GM21529 (cell line): ENCODE results near the gene RNU6-9.

Experiments
- ATAC-seq: cut with Tn5 transposase; IDR thresholded peaks from one replicate; pipeline ENCODE4 v1.9.1; 2021; ENCODE audit not compliant: unreplicated experiment

Gene RNU6-9

GRCh38 chr19:897442-898039 is 4.3 kb downstream of the RNU6-9 start:
- no peak for ATAC-seq

- ATAC-seq: no peak
Observed at GRCh38 chr19:898663-899062, 5.4 kb downstream of the RNU6-9 start.

GRCh38 chr19:899336-900042 is 6.2 kb downstream of the RNU6-9 start:
- ATAC-seq: no peak

GRCh38 chr19:900043-900301 is 6.7 kb downstream of the RNU6-9 start:
- ATAC-seq: no peak

- ATAC-seq: no peak
Observed at GRCh38 chr19:900302-901111, 7.2 kb downstream of the RNU6-9 start.

DNA sequence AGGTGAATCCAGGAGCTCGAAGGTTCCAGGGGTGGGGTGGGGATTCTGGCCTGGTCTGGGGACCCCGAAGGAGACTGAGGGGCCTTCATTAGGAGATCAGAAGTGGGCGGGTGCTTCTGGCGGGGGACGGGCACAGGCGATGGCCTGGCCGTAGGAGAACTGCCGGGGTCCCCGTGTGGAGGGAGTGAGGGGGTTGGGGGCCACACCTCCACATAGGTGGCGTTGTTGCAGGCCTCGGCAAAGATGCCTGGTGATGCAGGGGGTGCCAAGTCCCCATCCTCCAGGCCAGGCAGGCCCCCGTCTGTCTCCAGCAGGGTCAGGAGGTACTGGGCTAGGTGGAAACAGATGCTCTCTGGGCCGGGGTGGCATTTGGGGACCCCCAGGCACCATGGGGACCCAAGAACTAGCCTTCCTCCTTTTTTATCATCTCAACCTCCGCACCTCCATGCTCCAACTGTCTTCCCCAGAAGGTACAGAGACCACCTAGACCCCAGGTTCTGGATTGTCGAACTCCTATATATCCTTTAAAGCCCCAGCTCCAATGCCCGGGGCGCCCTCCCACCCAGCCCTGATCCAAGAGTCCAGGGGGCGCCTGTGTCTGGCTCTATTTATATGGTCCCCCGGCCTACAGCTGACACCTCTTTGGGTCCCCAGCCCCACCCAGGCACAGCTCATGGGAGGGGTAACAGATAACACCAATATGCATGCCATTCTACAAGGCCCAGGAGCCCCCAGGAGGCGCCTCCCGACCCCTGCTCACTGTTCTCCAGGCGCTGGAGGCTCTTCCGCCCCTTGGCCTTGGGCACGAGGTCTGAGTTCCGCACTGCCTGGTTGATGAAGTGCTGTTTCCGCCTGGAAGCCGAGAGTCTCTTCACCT is 8.2 kb downstream of the RNU6-9 start:
- no peak for ATAC-seq

DNA sequence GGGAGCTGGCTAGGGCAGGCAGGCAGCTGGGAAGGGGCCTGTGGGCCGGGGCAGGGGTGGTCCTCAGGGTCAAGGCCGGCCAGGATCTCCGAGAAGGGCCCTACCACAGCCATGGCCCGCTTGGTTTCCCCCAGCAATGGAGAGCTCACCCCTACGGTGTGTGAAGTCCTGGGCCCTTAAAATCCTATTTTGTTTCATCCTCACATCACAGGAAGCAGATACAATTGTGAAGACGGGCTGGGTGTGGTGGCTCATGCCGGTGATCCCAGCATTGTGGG is 8.7 kb downstream of the RNU6-9 start:
- no peak for ATAC-seq

- no peak for ATAC-seq
Observed at GRCh38 chr19:902446-903226, 9.4 kb downstream of the RNU6-9 start.

DNA sequence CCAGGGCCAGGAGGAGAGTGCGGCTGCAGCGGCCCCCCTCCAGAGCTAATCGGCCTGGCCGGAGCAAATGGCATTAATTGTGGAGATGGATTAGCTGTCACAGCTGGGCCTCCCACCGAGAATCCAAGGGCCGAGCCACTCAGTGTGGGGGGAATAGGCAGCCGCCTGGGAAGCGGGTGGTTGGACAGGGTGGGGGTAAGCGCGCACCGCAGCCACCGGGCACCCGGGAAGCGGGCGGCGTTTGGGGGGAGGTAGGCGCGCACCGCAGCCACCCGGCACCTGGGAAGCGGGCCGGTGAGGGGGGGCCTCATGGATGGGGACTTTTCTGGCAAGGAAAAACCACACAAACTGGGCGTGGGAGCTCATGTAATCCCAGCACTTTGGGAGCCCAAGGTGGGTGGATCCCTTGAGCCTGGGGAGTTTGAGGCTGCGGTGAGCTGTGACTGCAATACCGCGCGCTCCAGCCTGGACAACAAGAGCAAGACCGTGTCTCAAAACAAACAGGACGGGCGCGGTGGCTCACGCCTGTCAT is 10.0 kb downstream of the RNU6-9 start:
- ATAC-seq: no peak

- ATAC-seq: no peak
Observed at GRCh38 chr19:904545-904944, 11.3 kb downstream of the RNU6-9 start.

DNA sequence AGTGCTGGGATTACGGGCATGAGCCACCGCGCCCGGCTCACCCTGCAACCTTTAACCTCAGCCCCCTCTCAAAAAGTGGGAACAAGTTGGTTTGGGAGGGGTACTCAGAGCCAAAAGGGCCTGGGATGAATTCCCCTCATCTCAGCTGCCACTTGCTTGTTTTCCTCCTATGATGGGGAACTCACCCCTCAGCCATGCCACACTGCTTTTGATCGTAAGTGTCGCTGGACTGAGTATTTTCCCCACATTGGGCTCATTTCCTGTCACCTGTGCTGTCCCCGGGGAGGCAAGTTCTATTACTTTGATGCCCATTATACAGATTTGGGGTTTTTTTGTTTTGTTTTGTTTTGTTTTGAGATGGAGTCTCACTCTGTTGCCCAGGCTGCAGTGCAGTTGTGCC is 13.2 kb downstream of the RNU6-9 start:
- no peak for ATAC-seq

DNA sequence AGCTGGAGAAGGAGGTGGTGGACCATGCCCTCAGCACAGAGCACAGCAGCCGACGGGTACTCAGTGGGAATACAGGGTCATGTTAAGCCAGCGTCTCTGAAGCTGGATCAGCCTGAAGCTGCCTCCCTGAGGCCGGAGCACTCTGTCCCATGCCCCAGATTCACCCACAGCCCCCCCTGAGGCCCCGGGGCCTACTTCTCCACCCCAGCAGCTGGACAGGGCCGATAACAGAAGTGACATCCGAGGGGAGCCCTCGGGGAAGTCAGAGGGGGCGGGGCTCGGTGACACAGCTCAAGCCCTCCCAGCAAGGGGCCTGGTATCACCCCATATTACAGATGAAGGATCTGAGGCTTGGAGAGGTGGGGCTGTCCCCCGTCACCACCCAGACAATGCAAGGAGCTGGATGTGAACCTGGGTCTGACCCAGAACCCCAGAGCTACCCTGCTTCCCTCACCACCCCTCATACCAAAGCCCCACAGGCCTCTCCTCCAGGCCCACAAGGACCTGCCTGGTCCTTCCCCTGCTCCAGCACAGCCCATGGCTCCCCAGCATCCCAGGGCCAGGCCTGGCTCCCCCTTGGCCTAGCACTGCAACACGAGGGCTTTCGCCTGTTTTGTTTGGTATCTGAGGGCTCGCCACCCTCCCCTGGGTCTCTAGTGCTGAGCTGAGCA is 14.0 kb downstream of the RNU6-9 start:
- no peak for ATAC-seq

GRCh38 chr19:911197-912033 is 18.1 kb downstream of the RNU6-9 start:
- ATAC-seq: no peak

DNA sequence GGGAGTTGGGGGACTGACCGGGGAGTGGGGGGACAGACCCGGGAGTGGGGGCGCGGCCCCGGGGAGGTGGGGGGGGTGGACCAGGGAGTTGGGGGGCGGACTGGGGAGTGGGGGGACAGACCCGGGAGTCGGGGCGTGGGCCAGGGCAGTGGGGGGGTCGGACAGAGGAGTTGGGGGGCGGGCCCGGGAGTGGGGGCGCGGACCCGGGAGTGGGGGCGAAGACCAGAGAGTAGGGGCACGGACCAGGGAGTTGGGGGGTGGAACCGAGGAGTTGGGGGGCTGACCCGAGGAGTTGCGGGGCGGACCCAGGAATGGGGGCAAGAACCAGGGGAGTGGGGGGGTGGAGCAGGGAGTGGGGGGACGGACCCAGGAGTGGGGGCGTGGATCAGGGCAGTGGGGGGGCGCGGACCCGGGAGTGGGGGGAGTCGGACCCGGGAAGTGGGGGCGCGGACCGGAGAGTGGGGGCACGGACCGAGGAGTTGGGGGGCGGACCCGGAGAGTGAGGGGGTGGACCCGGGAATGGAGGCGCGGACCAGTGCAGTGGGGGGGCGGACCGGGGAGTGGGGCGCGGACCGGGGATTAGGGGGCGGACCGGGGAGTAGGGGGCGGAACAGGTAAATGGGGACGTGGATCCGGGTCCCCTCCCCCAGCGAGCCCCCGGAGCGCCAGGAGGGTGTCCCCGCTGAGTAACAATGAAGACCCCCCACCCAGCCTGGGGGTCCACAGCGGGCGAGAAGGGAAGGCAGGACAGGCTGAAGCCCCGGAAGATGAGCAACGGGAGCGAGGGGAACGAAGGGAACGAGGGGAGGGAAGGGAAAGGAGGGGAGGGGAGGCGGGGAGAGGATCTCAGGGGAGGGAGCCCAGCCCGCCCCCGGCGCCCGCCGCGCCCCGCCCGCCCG is 19.1 kb downstream of the RNU6-9 start:
- ATAC-seq: no peak

GRCh38 chr19:913080-913748 is 19.9 kb downstream of the RNU6-9 start, which contains the start of gene R3HDM4:
R3HDM4 (minus strand) TSS chr19:913219; CDS start chr19:913157, 62 bp downstream.
- ATAC-seq: peak; percentile 42

DNA sequence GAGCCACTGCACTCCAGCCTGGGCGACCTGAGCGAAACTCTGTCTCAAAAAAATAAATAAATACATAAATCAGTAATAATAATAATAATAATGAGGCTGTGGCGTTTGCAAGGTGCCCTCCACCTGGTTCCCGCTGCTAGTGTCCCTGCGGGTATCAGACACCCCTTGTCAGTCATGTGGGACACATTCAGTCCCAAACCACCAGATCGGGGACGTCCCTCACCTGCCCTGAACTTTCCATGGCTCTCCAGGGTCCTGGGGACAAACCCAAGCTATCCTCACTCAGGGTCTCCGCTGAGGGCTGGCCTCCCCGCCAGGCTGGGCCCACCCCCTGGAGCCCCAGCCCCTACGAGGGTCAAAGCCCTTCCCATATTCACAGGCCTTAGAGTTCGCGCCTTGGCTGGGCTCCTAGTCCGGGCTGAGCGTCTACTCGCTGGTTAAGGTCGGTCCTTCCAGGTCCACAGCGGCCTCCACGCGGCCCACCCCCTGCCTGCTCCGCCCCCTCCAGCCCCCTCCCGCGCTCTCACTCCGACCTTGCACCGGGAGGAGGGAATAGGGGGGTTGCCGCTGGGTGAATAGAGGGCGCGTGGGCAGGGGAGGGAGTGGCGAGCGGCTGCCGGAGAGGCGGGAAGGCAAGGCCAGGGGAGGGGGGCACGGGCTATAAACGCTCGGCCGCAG is 23.5 kb downstream of the RNU6-9 start:
- no peak for ATAC-seq
